ENCODE measurements around the gene SCNN1B.
"Not testable (repeated sequence)": the region's sequence is repeated elsewhere in the genome, so short reads cannot be mapped to it uniquely, and the experiment has no call there.

SCNN1B gene

GRCh38 chr16:23288726-23289512 lies 13.2 kb upstream of the SCNN1B start:
- no peak for DNase-seq

GRCh38 chr16:23290189-23291062 lies 11.7 kb upstream of the SCNN1B start:
- DNase-seq = no peak

- no peak for DNase-seq
Measured at GRCh38 chr16:23293016-23293415, 9.1 kb upstream of the SCNN1B start.

- DNase-seq = no peak
Measured at GRCh38 chr16:23294260-23294659, 7.8 kb upstream of the SCNN1B start.

GRCh38 chr16:23296994-23297393 lies 5.1 kb upstream of the SCNN1B start:
- DNase-seq = no peak

- no peak for DNase-seq
Measured at GRCh38 chr16:23298290-23298915, 3.7 kb upstream of the SCNN1B start.

GRCh38 chr16:23299815-23300214 lies 2.3 kb upstream of the SCNN1B start:
- not testable (repeated sequence) for DNase-seq

- DNase-seq = no peak
Measured at GRCh38 chr16:23301251-23302044, 654 bp upstream of the SCNN1B start.

GRCh38 chr16:23303685-23304084 lies 1.6 kb downstream of the SCNN1B start:
- DNase-seq = no peak

- no peak for DNase-seq
Measured at GRCh38 chr16:23304620-23305019, 2.5 kb downstream of the SCNN1B start.

- DNase-seq = no peak
Measured at GRCh38 chr16:23306199-23307100, 4.3 kb downstream of the SCNN1B start.

- DNase-seq = no peak
Measured at GRCh38 chr16:23310217-23310616, 8.1 kb downstream of the SCNN1B start.

GRCh38 chr16:23310744-23311143 lies 8.6 kb downstream of the SCNN1B start:
- no peak for DNase-seq

GRCh38 chr16:23316232-23316631 lies 14.1 kb downstream of the SCNN1B start:
- DNase-seq = no peak

- no peak for DNase-seq
Measured at GRCh38 chr16:23316634-23317265, 14.6 kb downstream of the SCNN1B start.

GRCh38 chr16:23317266-23317661 lies 15.2 kb downstream of the SCNN1B start:
- peak; percentile 57 for DNase-seq

GRCh38 chr16:23317751-23318150 lies 15.6 kb downstream of the SCNN1B start:
- DNase-seq = no peak

GRCh38 chr16:23318639-23319038 lies 16.5 kb downstream of the SCNN1B start:
- DNase-seq = no peak

GRCh38 chr16:23319861-23320615 lies 17.9 kb downstream of the SCNN1B start:
- no peak for DNase-seq

- DNase-seq = no peak
Measured at GRCh38 chr16:23320693-23321092, 18.6 kb downstream of the SCNN1B start.
